ENCODE results near the gene ADGRB2. TPM values are rescaled to one million over a fixed set of nuclear protein-coding genes. Genes with fewer than 3 reads are reported as not detected.

The ADGRB2 gene
- total RNA-seq, 1 experiment from 2014 or later: 2.9 TPM

DNA sequence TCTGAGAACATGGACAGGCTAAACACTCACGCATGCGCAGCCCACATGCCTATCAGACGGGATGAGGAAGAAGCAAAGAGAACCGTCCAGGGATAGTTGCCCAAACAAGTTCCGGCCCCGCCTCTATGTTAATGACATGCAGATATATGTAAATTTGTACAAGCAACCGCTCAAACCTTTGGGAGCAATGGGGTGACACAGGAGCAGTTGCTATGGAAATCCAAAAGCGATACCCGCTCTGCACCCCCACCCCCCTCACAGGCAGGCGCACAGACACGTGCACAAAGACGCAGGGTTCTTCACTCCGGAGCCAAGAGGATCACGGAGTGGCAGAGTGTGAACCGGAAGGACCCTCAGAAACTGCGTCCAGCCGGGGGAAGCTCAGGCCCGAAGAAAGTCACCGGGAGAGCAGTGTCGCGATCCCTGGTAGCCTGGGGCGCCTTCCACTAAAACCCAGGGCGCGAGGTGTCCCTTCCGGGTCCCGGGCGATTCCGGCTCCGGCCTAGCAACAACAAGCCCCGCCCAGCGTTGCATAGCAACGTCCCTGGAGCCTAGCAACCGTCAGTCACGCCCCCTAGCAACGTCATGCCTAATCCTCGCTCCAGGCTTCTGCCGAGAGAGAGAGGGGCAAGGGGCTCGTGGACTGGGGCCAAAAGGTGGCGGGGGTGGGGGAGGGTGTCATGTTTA, 24.1 kb upstream of the ADGRB2 start:
- Mint-ChIP-seq H3K27ac (ENCODE audit: unreplicated experiment) (peak overlapping the region; percentile 80), H3K4me3 (ENCODE audit: low read depth, unreplicated experiment) (peak overlapping the region; percentile 73), H3K27me3 (ENCODE audit: unreplicated experiment) (no peaks in the 10 kb centered on the region), H3K36me3 (ENCODE audit: insufficient read depth, unreplicated experiment) (peaks cover 22% of the 10 kb centered on the region), H3K9me3 (ENCODE audit: low read depth, unreplicated experiment) (no peaks in the 10 kb centered on the region), H3K4me1 (ENCODE audit: low read depth, unreplicated experiment) (peaks cover 10% of the 10 kb centered on the region)
- TSS peak; percentile 87 for BruUV-seq (replicated peaks)
- TF ChIP-seq, protein P1, sequence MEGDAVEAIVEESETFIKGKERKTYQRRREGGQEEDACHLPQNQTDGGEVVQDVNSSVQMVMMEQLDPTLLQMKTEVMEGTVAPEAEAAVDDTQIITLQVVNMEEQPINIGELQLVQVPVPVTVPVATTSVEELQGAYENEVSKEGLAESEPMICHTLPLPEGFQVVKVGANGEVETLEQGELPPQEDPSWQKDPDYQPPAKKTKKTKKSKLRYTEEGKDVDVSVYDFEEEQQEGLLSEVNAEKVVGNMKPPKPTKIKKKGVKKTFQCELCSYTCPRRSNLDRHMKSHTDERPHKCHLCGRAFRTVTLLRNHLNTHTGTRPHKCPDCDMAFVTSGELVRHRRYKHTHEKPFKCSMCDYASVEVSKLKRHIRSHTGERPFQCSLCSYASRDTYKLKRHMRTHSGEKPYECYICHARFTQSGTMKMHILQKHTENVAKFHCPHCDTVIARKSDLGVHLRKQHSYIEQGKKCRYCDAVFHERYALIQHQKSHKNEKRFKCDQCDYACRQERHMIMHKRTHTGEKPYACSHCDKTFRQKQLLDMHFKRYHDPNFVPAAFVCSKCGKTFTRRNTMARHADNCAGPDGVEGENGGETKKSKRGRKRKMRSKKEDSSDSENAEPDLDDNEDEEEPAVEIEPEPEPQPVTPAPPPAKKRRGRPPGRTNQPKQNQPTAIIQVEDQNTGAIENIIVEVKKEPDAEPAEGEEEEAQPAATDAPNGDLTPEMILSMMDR (IDR thresholded peaks at IDR 0.05; ENCODE audit: unreplicated experiment): no peak
- CTCF ChIA-PET: interaction anchor here (0.9 to 2.6 kb wide), 30 partner anchors 10 to 607 kb away, joined by 3 to 30 read pairs (median 7); partner anchors contain the start of genes ADGRB2 and PEF1
- intact Hi-C loops (cut with micrococcal nuclease; ENCODE audit: unreplicated experiment): loop anchor here (1.0 to 2.0 kb wide), 2 partner anchors 73 to 122 kb away; no protein-coding TSS in a partner anchor
- DNase-seq: peak; percentile 96

DNA sequence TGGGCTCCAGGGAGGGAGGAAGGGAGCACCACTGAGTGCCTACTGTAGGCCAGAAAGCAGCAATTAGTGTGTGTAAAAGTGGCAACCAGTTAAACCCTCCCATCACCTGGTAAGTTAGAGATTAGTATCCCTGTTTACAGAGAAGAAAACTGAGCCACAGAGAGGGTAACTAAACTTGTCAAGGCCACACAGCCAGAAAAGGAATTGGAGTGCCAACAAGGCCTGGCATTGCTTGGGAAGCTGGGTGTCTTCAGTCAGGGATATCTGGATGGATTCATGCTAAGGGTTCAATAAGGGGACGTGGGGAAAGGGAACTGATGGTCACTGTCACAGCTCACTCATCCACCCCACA, 23.6 kb upstream of the ADGRB2 start:
- Mint-ChIP-seq H3K27ac (ENCODE audit: unreplicated experiment) (peak overlapping the region; percentile 80), H3K36me3 (ENCODE audit: insufficient read depth, unreplicated experiment) (peaks cover 22% of the 10 kb centered on the region), H3K4me1 (ENCODE audit: low read depth, unreplicated experiment) (peaks cover 10% of the 10 kb centered on the region), H3K9me3 (ENCODE audit: low read depth, unreplicated experiment) (no peaks in the 10 kb centered on the region), H3K4me3 (ENCODE audit: low read depth, unreplicated experiment) (peak overlapping the region; percentile 73), H3K27me3 (ENCODE audit: unreplicated experiment) (peaks cover 3% of the 10 kb centered on the region)
- TF ChIP-seq, protein P1 (IDR thresholded peaks at IDR 0.05; ENCODE audit: unreplicated experiment): no peak
- no TSS peak for BruUV-seq (replicated peaks)
- intact Hi-C loops (cut with micrococcal nuclease; ENCODE audit: unreplicated experiment): loop anchor here (1.0 to 2.0 kb wide), 2 partner anchors 73 to 121 kb away; no protein-coding TSS in a partner anchor
- no peak for DNase-seq
- CTCF ChIA-PET: interaction anchor here (1.6 to 2.6 kb wide), 3 partner anchors 43 to 226 kb away, joined by 3 to 30 read pairs (median 28); no protein-coding TSS in a partner anchor

DNA sequence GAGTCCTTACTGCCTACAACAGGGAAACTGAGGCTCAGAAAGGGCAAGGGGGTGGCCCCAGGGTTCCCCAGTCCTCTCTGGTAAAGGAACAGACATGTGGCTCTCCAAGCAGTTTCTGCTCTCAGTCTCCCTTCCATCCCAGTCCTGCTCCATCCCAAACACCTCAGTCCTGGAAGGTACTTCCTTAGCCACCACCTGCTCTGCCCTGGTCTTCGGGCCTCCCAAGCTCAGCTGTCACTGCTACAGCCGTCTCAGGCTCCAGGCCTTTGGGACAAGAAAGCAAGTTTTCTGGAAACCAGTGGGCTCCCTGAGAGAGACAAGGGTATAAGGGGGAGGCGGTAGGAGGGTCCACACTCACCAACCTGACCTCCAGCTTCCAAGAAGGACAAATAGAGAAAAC, 23.1 kb upstream of the ADGRB2 start:
- intact Hi-C loops (cut with micrococcal nuclease; ENCODE audit: unreplicated experiment): no loop called here
- Mint-ChIP-seq H3K27me3 (ENCODE audit: unreplicated experiment) (peaks cover 8% of the 10 kb centered on the region), H3K9me3 (ENCODE audit: low read depth, unreplicated experiment) (no peaks in the 10 kb centered on the region), H3K36me3 (ENCODE audit: insufficient read depth, unreplicated experiment) (peaks cover 22% of the 10 kb centered on the region), H3K4me1 (ENCODE audit: low read depth, unreplicated experiment) (peaks cover 10% of the 10 kb centered on the region), H3K4me3 (ENCODE audit: low read depth, unreplicated experiment) (peak overlapping the region; percentile 73), H3K27ac (ENCODE audit: unreplicated experiment) (peak overlapping the region; percentile 80)
- BruUV-seq (replicated peaks): no TSS peak
- no peak for DNase-seq
- CTCF ChIA-PET: interaction anchor here (0.8 to 2.6 kb wide), 2 partner anchors 42 to 228 kb away, joined by 3 to 30 read pairs; no protein-coding TSS in a partner anchor
- TF ChIP-seq, protein P1 (IDR thresholded peaks at IDR 0.05; ENCODE audit: unreplicated experiment): no peak

DNA sequence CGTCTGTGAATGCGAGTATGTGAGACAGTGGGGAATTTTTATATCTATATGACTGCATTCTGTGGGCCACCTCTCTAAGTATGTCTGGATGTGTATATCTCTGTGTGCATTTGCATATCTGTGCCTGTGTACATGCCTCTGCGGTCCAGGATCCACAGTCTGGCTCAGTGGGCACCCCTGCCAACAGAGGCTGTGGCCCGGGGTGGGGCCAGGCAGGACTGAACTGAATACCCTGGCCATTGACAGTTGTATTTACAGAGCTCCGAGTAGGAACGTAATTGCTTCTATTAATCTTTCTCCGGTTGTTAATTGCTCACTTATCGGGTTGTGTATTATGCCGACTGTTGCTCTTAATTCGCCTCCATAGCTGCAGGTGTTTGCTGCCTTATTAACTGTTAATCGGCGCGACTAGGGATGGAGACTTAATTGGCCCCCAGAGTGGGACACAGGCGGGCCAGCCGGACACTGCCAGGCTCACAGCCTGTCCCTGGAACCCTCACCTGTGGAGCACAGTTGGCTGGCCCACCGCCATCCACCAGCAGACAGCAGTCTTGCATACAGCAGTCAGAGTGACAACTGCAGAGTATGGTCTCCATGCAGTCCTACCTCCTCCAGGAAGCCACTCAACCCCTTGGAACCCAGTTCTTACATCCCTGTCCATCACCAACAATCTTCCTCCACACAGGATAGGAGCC, 22.4 kb upstream of the ADGRB2 start:
- no peak overlapping the region for H3K27ac Mint-ChIP-seq (ENCODE audit: unreplicated experiment)
- H3K9me3 Mint-ChIP-seq (ENCODE audit: low read depth, unreplicated experiment): no peaks in the 10 kb centered on the region
- no peak for DNase-seq
- BruUV-seq (replicated peaks): no TSS peak
- TF ChIP-seq, protein P1 (IDR thresholded peaks at IDR 0.05; ENCODE audit: unreplicated experiment): no peak
- peaks cover 22% of the 10 kb centered on the region for H3K36me3 Mint-ChIP-seq (ENCODE audit: insufficient read depth, unreplicated experiment)
- H3K4me3 Mint-ChIP-seq (ENCODE audit: low read depth, unreplicated experiment): no peak overlapping the region
- intact Hi-C loops (cut with micrococcal nuclease; ENCODE audit: unreplicated experiment): no loop called here
- peaks cover 10% of the 10 kb centered on the region for H3K4me1 Mint-ChIP-seq (ENCODE audit: low read depth, unreplicated experiment)
- H3K27me3 Mint-ChIP-seq (ENCODE audit: unreplicated experiment): peaks cover 10% of the 10 kb centered on the region
- CTCF ChIA-PET: interaction anchor here (0.8 kb wide), 1 partner anchor 227 kb away, joined by 3 read pairs; no protein-coding TSS in a partner anchor
